Osteoblast (primary cell): ENCODE results near the gene CDYL. TPM values are rescaled to one million over a fixed set of nuclear protein-coding genes. Genes with fewer than 3 reads are reported as not detected.

Source experiments
- DNase-seq: peaks from one replicate; pipeline ENCODE4 v3.0.0; 2011; ENCODE audit warnings: low spot score, mixed read lengths; ENCODE audit not compliant: insufficient read length; ENCODE audit errors: missing footprints
- H2AFZ ChIP-seq: 2 replicates; pipeline ENCODE4 v1.6.0; 2011; ENCODE audit warnings: mild to moderate bottlenecking, low read length
- H3K27ac ChIP-seq: 2 replicates; pipeline ENCODE4 v1.5.1; 2011; ENCODE audit warnings: mild to moderate bottlenecking, low read depth, low read length, moderate library complexity
- H3K27me3 ChIP-seq: 2 replicates; pipeline ENCODE4 v1.6.0; 2012; ENCODE audit warnings: mild to moderate bottlenecking, control low read depth, inconsistent platforms, low read length, moderate library complexity; ENCODE audit not compliant: insufficient read depth
- H3K36me3 ChIP-seq: 2 replicates; pipeline ENCODE4 v1.5.1; 2011; ENCODE audit warnings: mild to moderate bottlenecking, low read length, control low read depth, moderate library complexity; ENCODE audit not compliant: insufficient read depth
- H3K4me1 ChIP-seq: 2 replicates; pipeline ENCODE4 v1.5.1; 2011; ENCODE audit warnings: mild to moderate bottlenecking, low read length, control low read depth, moderate library complexity; ENCODE audit not compliant: insufficient read depth
- H3K4me2 ChIP-seq: 2 replicates; pipeline ENCODE4 v1.6.0; 2011; ENCODE audit warnings: mild to moderate bottlenecking, low read length; ENCODE audit not compliant: insufficient read depth
- H3K4me3 ChIP-seq: fragments of 200-600 bp; sonication (generic); 3 replicates; pipeline ENCODE4 v1.5.1; 2012; ENCODE audit warnings: mild to moderate bottlenecking, low read length, inconsistent platforms; ENCODE audit not compliant: insufficient read depth
- H3K79me2 ChIP-seq: 2 replicates; pipeline ENCODE4 v1.6.0; 2012; ENCODE audit warnings: mild to moderate bottlenecking, low read length, control low read depth, inconsistent platforms; ENCODE audit not compliant: insufficient read depth
- H3K9me3 ChIP-seq: 2 replicates; pipeline ENCODE4 v1.5.1; 2011; ENCODE audit warnings: low read depth, low read length, control low read depth
- H4K20me1 ChIP-seq: 2 replicates; pipeline ENCODE4 v1.6.0; 2012; ENCODE audit warnings: mild to moderate bottlenecking, low read length, control low read depth; ENCODE audit not compliant: insufficient read depth
- total RNA-seq: library from RNA; depleted of rRNA; stranded (reverse); fragments of >200 nt; gene quantifications from 2 replicates; pipeline ENCODE4 v1.2.3, GENCODE V29; 2012
- TF ChIP-seq, protein P1 (sequence below): IDR thresholded peaks from 2 replicates; pipeline ENCODE4 v1.5.1; 2011; ENCODE audit warnings: mild to moderate bottlenecking, low read depth, low read length, moderate library complexity; ENCODE audit errors: extremely low read depth

Gene CDYL
- total RNA-seq, 1 donor, result 106 TPM

DNA sequence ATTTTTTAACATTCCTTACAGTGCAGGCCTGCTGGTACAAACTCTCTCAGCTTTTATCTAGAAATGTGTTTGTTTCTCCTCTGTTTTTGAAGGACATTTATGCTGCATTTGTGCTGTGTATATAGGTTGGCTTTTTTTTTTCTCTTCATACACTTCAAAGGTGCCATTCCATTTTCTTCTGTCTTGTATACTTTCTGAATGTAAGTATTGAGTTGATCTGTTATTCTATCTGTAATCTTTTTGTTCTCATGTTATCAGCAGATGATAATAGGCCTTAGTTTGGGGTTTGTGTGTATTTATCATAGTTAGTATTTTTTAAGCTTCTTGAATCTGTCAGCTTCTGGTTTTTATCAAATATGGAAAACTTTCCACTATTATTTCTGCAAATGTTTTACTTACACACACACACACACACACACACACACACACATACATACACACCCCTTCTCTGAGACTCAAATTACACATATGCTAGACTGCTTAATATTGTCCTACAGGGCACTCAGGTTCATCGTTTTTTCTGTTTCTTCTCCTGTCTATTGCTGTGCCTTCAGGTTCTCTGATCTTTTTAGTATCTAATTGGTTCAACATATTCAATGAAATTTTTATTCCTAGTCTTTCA, 153.0 kb downstream of the CDYL start:
- Histone ChIP-seq H4K20me1 (peaks cover 25% of the 10 kb centered on the region), H3K4me3 (no peak overlapping the region), H3K36me3 (no peaks in the 10 kb centered on the region), H3K27ac (no peak overlapping the region), H2AFZ (no peak overlapping the region), H3K4me2 (no peak overlapping the region), H3K9me3 (no peaks in the 10 kb centered on the region), H3K4me1 (peaks cover 8% of the 10 kb centered on the region), H3K27me3 (no peaks in the 10 kb centered on the region), H3K79me2 (peaks cover 55% of the 10 kb centered on the region)
- TF ChIP-seq, protein P1, sequence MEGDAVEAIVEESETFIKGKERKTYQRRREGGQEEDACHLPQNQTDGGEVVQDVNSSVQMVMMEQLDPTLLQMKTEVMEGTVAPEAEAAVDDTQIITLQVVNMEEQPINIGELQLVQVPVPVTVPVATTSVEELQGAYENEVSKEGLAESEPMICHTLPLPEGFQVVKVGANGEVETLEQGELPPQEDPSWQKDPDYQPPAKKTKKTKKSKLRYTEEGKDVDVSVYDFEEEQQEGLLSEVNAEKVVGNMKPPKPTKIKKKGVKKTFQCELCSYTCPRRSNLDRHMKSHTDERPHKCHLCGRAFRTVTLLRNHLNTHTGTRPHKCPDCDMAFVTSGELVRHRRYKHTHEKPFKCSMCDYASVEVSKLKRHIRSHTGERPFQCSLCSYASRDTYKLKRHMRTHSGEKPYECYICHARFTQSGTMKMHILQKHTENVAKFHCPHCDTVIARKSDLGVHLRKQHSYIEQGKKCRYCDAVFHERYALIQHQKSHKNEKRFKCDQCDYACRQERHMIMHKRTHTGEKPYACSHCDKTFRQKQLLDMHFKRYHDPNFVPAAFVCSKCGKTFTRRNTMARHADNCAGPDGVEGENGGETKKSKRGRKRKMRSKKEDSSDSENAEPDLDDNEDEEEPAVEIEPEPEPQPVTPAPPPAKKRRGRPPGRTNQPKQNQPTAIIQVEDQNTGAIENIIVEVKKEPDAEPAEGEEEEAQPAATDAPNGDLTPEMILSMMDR, result no peak
- no peak for DNase-seq

DNA sequence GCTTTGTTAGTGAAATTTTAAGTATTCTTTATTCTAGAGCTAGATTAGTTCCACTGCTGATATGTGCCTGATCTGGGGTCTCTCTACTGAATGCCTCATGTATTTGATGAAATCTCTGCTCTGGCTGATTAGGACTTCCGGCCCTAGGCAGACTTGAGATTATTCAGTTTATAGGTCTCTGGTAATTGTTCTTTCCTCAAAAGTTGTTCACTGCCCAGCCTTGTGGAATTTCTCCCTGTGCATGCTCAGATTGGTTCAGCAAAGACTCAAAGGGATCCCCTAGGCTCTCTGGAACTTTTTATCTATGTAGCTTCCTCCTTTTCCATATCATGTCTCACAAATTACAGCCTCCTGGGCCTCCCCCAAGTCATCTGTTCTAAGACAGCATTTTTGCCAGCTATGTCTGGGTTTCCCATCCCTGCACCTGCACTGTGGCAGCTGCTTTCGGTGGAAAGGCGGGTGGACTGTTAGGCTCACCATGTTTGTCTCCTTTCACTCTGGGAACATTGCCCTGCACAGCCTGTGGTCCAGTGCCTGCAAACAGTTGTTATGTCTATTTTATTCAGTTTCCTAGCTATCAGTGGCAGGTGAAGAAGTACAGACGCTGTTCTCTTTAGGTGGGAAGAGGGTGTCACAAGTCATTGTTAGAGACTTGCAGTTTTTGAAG, 154.0 kb downstream of the CDYL start:
- Histone ChIP-seq H3K27me3 (no peaks in the 10 kb centered on the region), H3K27ac (no peak overlapping the region), H3K4me1 (peaks cover 8% of the 10 kb centered on the region), H3K4me2 (no peak overlapping the region), H3K36me3 (no peaks in the 10 kb centered on the region), H2AFZ (no peak overlapping the region), H3K9me3 (no peaks in the 10 kb centered on the region), H3K79me2 (peaks cover 54% of the 10 kb centered on the region), H4K20me1 (peaks cover 31% of the 10 kb centered on the region), H3K4me3 (no peak overlapping the region)
- TF ChIP-seq, protein P1, result no peak
- DNase-seq, result no peak

DNA sequence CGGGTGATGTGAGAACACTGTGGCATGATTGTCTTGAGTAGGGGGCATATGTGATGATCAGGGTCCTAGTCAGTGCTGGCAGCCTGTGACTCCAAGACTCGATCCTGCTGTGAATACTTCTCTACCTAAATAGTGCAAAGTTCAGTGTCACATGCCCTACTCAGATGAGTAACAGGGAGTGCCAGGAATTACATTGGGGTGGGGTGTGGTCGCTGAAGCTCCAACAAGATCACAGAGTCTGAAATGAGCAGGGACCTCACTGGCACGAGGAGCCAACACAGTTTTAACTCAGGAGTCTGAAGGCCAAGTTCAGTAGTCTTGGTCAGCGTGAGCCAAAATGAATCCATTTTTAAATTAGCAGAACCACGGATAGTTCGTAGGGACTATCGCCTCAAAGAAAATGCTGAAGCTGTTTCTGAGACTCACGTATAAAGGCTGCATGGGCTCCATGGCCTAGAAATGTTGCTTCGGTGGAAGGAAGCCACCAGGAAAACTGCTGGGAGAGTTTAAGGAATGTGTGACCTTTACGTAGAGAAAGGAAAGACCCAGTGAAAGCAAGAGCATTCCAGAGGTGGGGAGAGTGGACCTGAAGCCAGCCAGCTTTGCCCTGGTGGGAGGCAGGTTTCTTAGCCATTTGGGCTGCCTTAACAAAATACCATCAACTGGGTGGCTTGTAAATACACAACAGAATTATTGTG, 155.5 kb downstream of the CDYL start:
- Histone ChIP-seq H3K4me3 (no peak overlapping the region), H4K20me1 (peaks cover 31% of the 10 kb centered on the region), H3K36me3 (no peaks in the 10 kb centered on the region), H3K4me2 (no peak overlapping the region), H3K27ac (no peak overlapping the region), H3K27me3 (no peaks in the 10 kb centered on the region), H3K4me1 (peaks cover 8% of the 10 kb centered on the region), H2AFZ (no peak overlapping the region), H3K79me2 (peaks cover 54% of the 10 kb centered on the region), H3K9me3 (no peaks in the 10 kb centered on the region)
- no peak for DNase-seq
- TF ChIP-seq, protein P1, result no peak

DNA sequence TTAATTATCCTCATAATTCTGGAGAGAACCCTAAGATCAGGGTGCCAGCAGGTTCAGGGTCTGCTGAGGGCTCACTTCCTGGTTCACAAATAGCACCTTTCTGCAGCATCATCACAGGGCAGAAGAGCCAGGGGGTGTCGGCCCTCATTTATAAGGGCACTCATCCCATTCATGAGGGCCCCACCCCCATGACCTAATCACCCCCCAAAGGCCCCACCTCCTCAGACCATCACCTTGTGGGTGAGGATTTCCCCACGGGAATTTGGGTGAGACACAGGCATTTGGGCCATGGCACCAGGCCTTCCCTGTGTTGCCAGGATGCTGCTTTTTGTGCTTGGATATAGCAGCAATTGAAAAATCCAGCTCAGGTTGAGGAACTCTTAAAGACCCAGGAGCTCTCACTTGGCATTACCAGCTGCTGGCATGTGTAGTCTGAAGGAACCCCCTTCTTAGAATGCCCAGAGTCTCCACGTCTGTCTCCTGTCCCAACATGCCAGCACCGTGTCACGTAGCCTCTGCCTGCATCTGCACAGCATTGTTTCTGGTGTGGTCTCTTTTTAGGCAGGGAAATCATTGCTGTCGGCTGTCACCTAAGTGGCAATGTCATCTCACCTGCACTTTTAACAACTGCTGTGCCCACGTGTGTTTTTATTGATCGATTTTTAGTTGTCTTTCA, 156.2 kb downstream of the CDYL start:
- H3K79me2 ChIP-seq, result peaks cover 50% of the 10 kb centered on the region
- H3K36me3 ChIP-seq, result no peaks in the 10 kb centered on the region
- no peak overlapping the region for H3K4me3 ChIP-seq
- H3K27me3 ChIP-seq, result no peaks in the 10 kb centered on the region
- DNase-seq, result no peak
- no peak overlapping the region for H3K27ac ChIP-seq
- TF ChIP-seq, protein P1, result no peak
- H3K4me2 ChIP-seq, result no peak overlapping the region
- H3K4me1 ChIP-seq, result peaks cover 8% of the 10 kb centered on the region
- H2AFZ ChIP-seq, result no peak overlapping the region
- H3K9me3 ChIP-seq, result no peaks in the 10 kb centered on the region
- H4K20me1 ChIP-seq, result peaks cover 31% of the 10 kb centered on the region
